ENCODE results near the gene CGB7.

The CGB7 gene

DNA sequence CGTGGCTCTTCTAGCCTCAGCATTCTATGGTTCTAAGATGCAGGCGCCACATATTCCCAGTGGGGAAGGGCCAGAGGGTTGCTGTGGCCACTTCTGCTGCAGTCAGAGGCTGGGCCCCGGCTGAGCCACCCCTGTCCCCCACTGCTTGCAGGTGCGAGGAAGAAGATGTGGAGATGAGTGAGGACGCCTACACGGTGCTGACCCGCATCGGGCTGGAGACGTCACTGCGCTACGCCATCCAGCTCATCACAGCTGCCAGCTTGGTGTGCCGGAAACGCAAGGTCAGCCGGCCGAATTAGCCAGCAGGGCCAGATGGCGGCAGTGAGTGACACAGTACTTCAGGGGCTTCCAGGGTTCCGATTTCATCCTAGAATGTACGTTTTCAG, 42.7 kb downstream of the CGB7 start:
- Histone ChIP-seq H3K27ac (no peak overlapping the region), H3K4me1 (peaks cover 26% of the 10 kb centered on the region), H3K36me3 (peaks cover 73% of the 10 kb centered on the region)

DNA sequence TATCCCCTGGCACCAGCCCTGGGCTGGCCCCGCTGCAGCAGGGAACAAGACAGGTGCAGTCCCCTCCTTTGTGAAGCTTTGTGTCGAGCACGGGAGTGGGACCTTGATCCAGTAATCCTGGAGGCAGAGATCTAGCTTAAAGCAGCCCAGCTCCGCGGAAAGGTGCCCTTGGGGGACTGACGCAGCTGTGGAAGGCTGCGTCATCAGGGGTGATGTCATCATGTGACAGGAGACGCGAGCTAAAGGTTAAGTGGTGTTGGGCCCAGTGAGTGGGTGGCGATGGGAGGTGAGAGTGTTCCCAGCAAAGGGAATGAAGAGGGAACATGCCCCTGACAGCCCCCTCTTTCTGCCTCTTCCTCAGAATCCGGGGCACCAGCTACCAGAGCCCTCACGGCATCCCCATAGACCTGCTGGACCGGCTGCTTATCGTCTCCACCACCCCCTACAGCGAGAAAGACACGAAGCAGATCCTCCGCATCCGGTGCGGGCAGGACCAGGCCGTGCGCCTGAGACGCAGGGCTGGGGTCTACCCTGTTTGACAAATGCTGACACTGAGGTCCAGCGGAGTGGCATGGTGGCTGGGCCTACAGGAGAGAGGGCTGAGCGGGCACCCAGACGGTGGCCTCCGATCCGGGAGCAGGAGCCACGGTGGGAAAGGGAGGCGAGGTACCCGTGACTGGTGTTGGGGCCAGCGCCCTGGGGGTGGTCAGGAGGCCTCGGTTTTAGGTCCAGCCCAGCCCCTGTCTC, 43.3 kb downstream of the CGB7 start:
- H3K27me3 ChIP-seq, result peaks cover 24% of the 10 kb centered on the region
- no peaks in the 10 kb centered on the region for H3K9me3 ChIP-seq
- peaks cover 21% of the 10 kb centered on the region for H3K4me1 ChIP-seq
- H3K9ac ChIP-seq, result no peak overlapping the region
- peaks cover 65% of the 10 kb centered on the region for H4K20me1 ChIP-seq
- peaks cover 79% of the 10 kb centered on the region for H3K36me3 ChIP-seq
- H3K4me2 ChIP-seq, result no peak overlapping the region
- TF ChIP-seq Cebpa-rat (IDR thresholded peaks at IDR 0.05), result no peak
- H3K4me3 ChIP-seq, result no peak overlapping the region
- H3K27ac ChIP-seq, result no peak overlapping the region

More for the DNA sequence above, 42.7 kb downstream of the CGB7 start:
- H3K4me2 ChIP-seq, result no peak overlapping the region
- peaks cover 30% of the 10 kb centered on the region for H3K27me3 ChIP-seq
- no peak overlapping the region for H3K9ac ChIP-seq
- no peak overlapping the region for H3K4me3 ChIP-seq
- no peak for TF ChIP-seq Cebpa-rat (IDR thresholded peaks at IDR 0.05)
- peaks cover 65% of the 10 kb centered on the region for H4K20me1 ChIP-seq
- no peaks in the 10 kb centered on the region for H3K9me3 ChIP-seq

DNA sequence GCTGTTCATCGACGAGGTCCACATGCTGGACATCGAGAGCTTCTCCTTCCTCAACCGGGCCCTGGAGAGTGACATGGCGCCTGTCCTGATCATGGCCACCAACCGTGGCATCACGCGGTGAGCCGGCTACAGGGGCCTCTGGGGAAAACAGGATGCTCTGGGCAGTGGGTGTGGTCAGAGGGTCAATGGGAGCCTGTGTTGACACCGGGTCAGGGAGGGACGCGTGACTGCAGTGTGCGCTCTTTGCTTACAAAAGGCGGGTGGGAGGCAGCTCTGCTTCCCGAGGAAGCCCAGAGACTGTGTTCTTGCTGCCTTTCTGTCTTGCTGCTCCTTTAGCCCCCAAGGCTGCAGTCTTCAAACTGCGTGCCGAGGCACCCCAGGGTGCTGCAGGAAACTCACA, 46.4 kb downstream of the CGB7 start:
- no peak overlapping the region for H3K27ac ChIP-seq
- H3K4me3 ChIP-seq, result no peak overlapping the region
- TF ChIP-seq Cebpa-rat (IDR thresholded peaks at IDR 0.05), result no peak
- H3K9me3 ChIP-seq, result no peaks in the 10 kb centered on the region
- no peaks in the 10 kb centered on the region for H3K4me1 ChIP-seq
- H4K20me1 ChIP-seq, result peaks cover 42% of the 10 kb centered on the region
- H3K9ac ChIP-seq, result no peak overlapping the region
- peaks cover 99% of the 10 kb centered on the region for H3K36me3 ChIP-seq
- no peaks in the 10 kb centered on the region for H3K27me3 ChIP-seq
- no peak overlapping the region for H3K4me2 ChIP-seq

DNA sequence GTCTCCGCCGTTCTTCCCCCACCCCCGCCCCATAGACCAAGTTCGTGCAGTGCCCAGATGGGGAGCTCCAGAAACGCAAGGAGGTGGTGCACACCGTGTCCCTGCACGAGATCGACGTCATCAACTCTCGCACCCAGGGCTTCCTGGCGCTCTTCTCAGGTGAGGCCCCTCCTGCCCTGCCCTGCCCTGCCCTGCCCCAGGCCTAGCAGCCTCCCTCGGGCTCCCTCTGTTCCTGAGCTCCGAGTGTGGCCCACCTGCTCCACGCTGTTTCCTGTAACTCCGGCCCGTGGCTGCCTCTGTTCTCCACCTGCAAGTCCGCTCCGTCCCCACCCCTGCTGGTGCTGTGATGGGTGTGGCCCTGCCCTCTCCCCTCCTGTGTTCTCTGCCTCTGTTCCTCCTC, 47.1 kb downstream of the CGB7 start:
- no peaks in the 10 kb centered on the region for H3K4me1 ChIP-seq
- H3K4me3 ChIP-seq, result no peak overlapping the region
- H3K9ac ChIP-seq, result no peak overlapping the region
- H3K27ac ChIP-seq, result no peak overlapping the region
- H4K20me1 ChIP-seq, result peaks cover 35% of the 10 kb centered on the region
- no peaks in the 10 kb centered on the region for H3K9me3 ChIP-seq
- H3K36me3 ChIP-seq, result peaks cover 99% of the 10 kb centered on the region
- H3K27me3 ChIP-seq, result no peaks in the 10 kb centered on the region
- TF ChIP-seq Cebpa-rat (IDR thresholded peaks at IDR 0.05), result no peak
- H3K4me2 ChIP-seq, result no peak overlapping the region

DNA sequence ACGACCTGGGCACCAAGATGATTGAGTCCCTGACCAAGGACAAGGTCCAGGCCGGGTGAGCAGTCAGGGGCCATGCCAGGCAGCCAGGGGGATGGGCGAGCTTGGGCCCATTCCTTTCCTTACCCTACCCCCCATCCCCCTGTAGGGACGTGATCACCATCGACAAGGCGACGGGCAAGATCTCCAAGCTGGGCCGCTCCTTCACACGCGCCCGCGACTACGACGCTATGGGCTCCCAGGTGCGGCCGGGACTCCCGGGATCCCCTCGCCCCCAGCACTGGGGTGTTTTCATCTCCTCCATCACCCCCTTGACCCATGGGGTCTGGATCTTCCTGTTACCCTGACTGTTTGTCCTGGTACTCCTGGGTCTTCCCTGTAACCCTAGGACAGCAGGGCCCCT, 47.7 kb downstream of the CGB7 start:
- H3K27ac ChIP-seq, result no peak overlapping the region
- no peaks in the 10 kb centered on the region for H3K9me3 ChIP-seq
- H3K4me3 ChIP-seq, result no peak overlapping the region
- no peak for TF ChIP-seq Cebpa-rat (IDR thresholded peaks at IDR 0.05)
- H3K4me2 ChIP-seq, result no peak overlapping the region
- H3K4me1 ChIP-seq, result no peaks in the 10 kb centered on the region
- H3K27me3 ChIP-seq, result no peaks in the 10 kb centered on the region
- peaks cover 35% of the 10 kb centered on the region for H4K20me1 ChIP-seq
- H3K9ac ChIP-seq, result no peak overlapping the region
- peaks cover 99% of the 10 kb centered on the region for H3K36me3 ChIP-seq

DNA sequence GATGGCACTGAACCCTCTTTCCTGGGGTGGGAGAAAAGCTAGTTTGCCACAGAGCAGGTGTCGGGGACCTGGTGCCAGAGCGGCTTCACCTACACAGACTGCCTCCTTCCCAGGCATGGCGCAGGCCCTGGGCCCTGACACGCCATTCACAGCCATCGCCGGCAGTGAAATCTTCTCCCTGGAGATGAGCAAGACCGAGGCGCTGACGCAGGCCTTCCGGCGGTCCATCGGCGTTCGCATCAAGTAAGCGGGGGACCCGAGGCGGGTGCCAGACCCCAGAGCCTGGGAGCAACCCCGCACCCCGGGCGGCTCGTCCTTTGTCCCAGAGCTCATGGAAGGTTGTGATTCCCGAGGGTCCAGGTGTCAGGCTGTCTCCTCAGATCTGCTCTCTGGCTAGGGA, 50.6 kb downstream of the CGB7 start:
- no peak for TF ChIP-seq Cebpa-rat (IDR thresholded peaks at IDR 0.05)
- H3K36me3 ChIP-seq, result peaks cover 99% of the 10 kb centered on the region

DNA sequence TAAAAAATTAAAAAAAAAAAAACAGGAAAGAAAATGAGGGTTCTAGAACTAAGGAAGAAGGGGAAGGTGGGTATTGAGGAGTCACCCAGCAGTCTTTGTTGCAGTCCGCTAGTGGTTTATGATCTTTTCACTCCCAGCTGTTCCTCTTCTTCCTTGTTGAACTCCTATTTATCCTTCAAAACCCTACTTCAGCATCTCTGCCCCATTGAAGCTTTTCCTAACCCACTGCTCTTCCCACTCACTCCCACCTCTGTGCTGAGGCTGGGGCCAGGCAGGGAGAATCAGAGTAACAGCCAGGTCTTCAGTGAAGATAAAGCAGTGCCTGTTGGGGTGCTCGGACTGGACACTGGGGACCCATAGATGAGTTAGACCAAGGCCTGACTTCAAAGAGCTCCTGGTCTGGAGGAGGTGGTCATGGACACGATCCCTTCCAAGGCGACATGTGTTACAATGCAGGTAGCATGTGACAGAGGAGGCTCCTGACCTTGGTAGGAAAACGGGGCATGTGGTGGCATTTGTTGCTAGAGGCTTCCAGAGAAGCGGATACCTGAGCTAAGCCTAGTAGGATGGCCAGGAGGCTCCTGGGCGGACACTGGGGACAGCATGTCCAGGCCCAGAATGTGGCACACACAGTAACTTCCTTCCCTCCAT, 52.5 kb downstream of the CGB7 start:
- Histone ChIP-seq H4K20me1 (peaks cover 28% of the 10 kb centered on the region), H3K4me1 (no peaks in the 10 kb centered on the region), H3K9ac (no peak overlapping the region), H3K4me3 (no peak overlapping the region), H3K9me3 (no peaks in the 10 kb centered on the region), H3K36me3 (peaks cover 98% of the 10 kb centered on the region), H3K4me2 (no peak overlapping the region), H3K27me3 (no peaks in the 10 kb centered on the region), H3K27ac (no peak overlapping the region)
- TF ChIP-seq Cebpa-rat (IDR thresholded peaks at IDR 0.05), result no peak

More for the DNA sequence above, 50.6 kb downstream of the CGB7 start:
- peaks cover 28% of the 10 kb centered on the region for H4K20me1 ChIP-seq
- H3K4me1 ChIP-seq, result no peaks in the 10 kb centered on the region
- no peak overlapping the region for H3K27ac ChIP-seq
- no peak overlapping the region for H3K4me2 ChIP-seq
- no peaks in the 10 kb centered on the region for H3K27me3 ChIP-seq
- no peaks in the 10 kb centered on the region for H3K9me3 ChIP-seq
- H3K9ac ChIP-seq, result no peak overlapping the region
- no peak overlapping the region for H3K4me3 ChIP-seq

Measured in BLaER1 (cell line).